Measurements from ENCODE around the gene ASB5. TPM values are rescaled to one million over a fixed set of nuclear protein-coding genes. Genes with fewer than 3 reads are reported as not detected.

The ASB5 gene
- total and polyA plus RNA-seq, 2 of the 8 experiments (the other 6 are each of a cell fraction or from before 2014, with no cell fraction given) = 0.02 TPM; not detected in 1

DNA sequence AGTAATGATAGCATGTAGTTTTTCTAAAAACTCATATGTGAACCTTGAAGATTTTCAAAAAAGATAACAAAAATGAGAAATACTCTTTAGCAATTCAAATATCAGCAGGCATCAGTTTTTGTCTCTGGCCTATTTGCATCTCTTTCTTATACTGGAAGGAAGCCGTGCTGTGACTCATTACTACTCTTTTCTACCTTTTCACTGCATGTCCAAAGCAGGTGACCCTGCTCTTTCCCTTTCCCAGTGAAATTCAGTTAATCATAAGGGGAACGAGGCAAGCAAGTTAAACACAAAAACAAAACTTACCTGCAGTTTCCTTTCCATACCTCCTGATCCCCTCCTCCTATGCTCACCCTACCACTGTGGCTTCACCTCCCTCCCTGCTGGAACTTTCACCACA is 83.0 kb downstream of the ASB5 start:
- H3K23me2 ChIP-seq (ENCODE audit: low read depth, low read length) = no peaks in the 10 kb centered on the region
- H3K56ac ChIP-seq (replicated peaks; ENCODE audit: insufficient read length, low read depth, low read length) = no peak overlapping the region
- ChIA-PET POLR2A (ENCODE audit: partially characterized antibody) (no interaction called here), CTCF (ENCODE audit: partially characterized antibody) (no interaction called here)
- peak overlapping the region; percentile 60; the same call in 1 of the 2 replicates for H3K27ac ChIP-seq (ENCODE audit: low read depth, low read length)
- no peak overlapping the region for H4K91ac ChIP-seq (replicated peaks; ENCODE audit: insufficient read length, low read length)
- H3K14ac ChIP-seq (ENCODE audit: insufficient read length) = no peak overlapping the region
- FAIRE-seq (peak; percentile 48), DNase-seq (ENCODE audit: low read depth in 1 of 2, low spot score in 2 of 2) (no peak)
- H3K36me3 ChIP-seq (ENCODE audit: control insufficient read depth in 2 of 4, insufficient read depth in 4 of 4, low read length in 3 of 4) = no peaks in the 10 kb centered on the region
- H3K4me1 ChIP-seq (replicated peaks in 1 of 4; ENCODE audit: control insufficient read depth in 3 of 4, insufficient read depth in 4 of 4, low read length in 3 of 4) = peaks cover 2 to 12% (median 7%) of the 10 kb centered on the region in 4 experiments; a peak in 4 of 7 replicates
- no peak overlapping the region for H2AK5ac ChIP-seq (ENCODE audit: low read depth, low read length)
- no peaks in the 10 kb centered on the region for H4K20me1 ChIP-seq (replicated peaks in 1 of 2; ENCODE audit: control insufficient read depth in 1 of 2, insufficient read depth in 2 of 2, low read length in 2 of 2)
- no peak overlapping the region for H3K9ac ChIP-seq (replicated peaks in 1 of 4; ENCODE audit: extremely low read depth in 1 of 4, low read depth in 3 of 4, low read length in 3 of 4)
- peak overlapping the region in 2 of 4 experiments; percentile 12 to 30; a peak in 1 of 8 replicates for H3K4me3 ChIP-seq (ENCODE audit: extremely low read depth in 1 of 4, insufficient read depth in 2 of 4, low read depth in 3 of 4, low read length in 4 of 4)
- H4K5ac ChIP-seq (ENCODE audit: insufficient read length, low read depth, low read length) = peak overlapping the region; percentile 41
- TF ChIP-seq EZH2 (IDR thresholded peaks at IDR 0.05; ENCODE audit: low read depth, low read length, severe bottlenecking) (no peak), RXRA (IDR thresholded peaks at IDR 0.05; ENCODE audit: insufficient read depth, low read depth, low read length) (no peak), SP4 (IDR thresholded peaks at IDR 0.05; ENCODE audit: low read length) (no peak), SIN3A (conservative IDR thresholded peaks at IDR 0.05 in 1 of 2, IDR thresholded peaks at IDR 0.05 in 1 of 2; ENCODE audit: low read depth in 1 of 2, low read length in 2 of 2) (no peak), CBX8 (IDR thresholded peaks at IDR 0.05; ENCODE audit: borderline replicate concordance, low read depth, low read length) (no peak)
- no peak overlapping the region for H2BK20ac ChIP-seq (ENCODE audit: low read length)
- H2BK120ac ChIP-seq (replicated peaks; ENCODE audit: low read depth, low read length) = no peak overlapping the region
- no peak overlapping the region for H3K23ac ChIP-seq (ENCODE audit: insufficient read length)
- no peak overlapping the region for H2BK5ac ChIP-seq (ENCODE audit: low read depth, low read length)
- H2AFZ ChIP-seq (ENCODE audit: low read length) = 0 out of 2 replicates have a peak overlapping the region, but pooled peaks have one; percentile 55
- H2BK12ac ChIP-seq (ENCODE audit: low read depth, low read length) = no peak overlapping the region
- no peak overlapping the region for H4K8ac ChIP-seq (ENCODE audit: extremely low read depth, insufficient read depth, low read length)
- H3K9me3 ChIP-seq (ENCODE audit: insufficient read depth in 2 of 2, low read depth in 1 of 2, low read length in 1 of 2) = no peaks in the 10 kb centered on the region
- no peak overlapping the region for H2BK15ac ChIP-seq (ENCODE audit: low read length)
- H3K79me2 ChIP-seq (ENCODE audit: control insufficient read depth in 1 of 2, insufficient read depth in 2 of 2, low read length in 2 of 2) = no peaks in the 10 kb centered on the region
- no peaks in the 10 kb centered on the region for H3K27me3 ChIP-seq (replicated peaks in 1 of 4; ENCODE audit: control insufficient read depth in 3 of 4, extremely low read depth in 1 of 4, insufficient read depth in 3 of 4, low read length in 3 of 4)
- H3K79me1 ChIP-seq (ENCODE audit: low read depth, low read length) = no peaks in the 10 kb centered on the region
- H3K18ac ChIP-seq (ENCODE audit: extremely low read depth, low read length) = no peak overlapping the region
- 14% methylated on average over 2 of the region's 2 CpGs; no CpG with 5 or more reads in 1 of the 2 experiments for WGBS, 2 experiments (ENCODE audit: extremely low coverage in 1 of 2, insufficient coverage in 1 of 2, insufficient read length in 1 of 2, insufficient replicate concordance in 2 of 2, low coverage in 1 of 2, low lambda C conversion rate in 2 of 2, missing lambda C conversion rate in 1 of 2)
- H3K4ac ChIP-seq (replicated peaks; ENCODE audit: insufficient read length, low read depth, low read length) = no peak overlapping the region
- H3K4me2 ChIP-seq (ENCODE audit: insufficient read depth in 1 of 2, low read depth in 2 of 2, low read length in 2 of 2) = peak overlapping the region; percentile 28 to 44

Measured in H1 (cell line).